CD4-positive, alpha-beta T cell treated with Interleukin-4 for 4 hours (primary cell): ENCODE data around the gene DPH3.

Experiments used
- DNase-seq: peaks from one replicate; pipeline ENCODE4 v3.0.0-alpha.2; 2020

Gene DPH3

GRCh38 chr3:16253601-16254000 lies 11.1 kb downstream of the DPH3 start:
- DNase-seq, result no peak

- no peak for DNase-seq
Observed at GRCh38 chr3:16252988-16253387, 11.8 kb downstream of the DPH3 start.

DNA sequence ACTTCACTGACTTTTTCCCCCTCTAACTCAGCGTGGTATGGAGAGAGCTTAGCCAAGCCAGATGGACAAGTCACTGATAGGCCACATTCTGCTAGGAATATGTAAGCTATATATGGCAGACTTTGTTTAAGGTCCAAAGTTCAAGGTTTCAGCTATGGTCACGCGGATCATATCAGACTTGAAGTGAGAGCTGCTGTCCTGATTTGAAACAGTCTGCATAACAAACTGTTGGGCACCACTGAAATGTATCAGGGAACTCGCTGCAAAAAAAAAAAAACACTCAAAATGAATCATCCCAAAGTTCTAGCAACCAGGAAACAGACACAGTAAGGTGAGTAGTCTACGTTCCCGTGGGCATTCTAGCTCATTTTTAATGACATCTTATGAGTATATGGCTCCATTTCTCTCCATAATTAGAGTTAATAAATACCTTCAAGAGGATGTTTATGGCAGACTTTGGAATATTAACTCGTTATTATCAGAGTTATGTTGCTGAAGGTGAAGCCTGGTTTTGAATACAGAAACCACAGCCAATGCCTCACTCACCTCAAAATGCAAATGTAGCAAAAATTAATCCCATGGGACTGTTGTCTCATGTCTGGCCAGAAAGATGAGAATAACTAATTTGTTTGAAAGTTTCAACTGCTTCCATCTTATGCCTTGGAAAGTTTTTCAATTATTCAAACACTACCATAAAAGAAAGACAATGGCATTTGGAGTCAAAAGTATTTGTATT lies 12.3 kb downstream of the DPH3 start:
- DNase-seq, result no peak

DNA sequence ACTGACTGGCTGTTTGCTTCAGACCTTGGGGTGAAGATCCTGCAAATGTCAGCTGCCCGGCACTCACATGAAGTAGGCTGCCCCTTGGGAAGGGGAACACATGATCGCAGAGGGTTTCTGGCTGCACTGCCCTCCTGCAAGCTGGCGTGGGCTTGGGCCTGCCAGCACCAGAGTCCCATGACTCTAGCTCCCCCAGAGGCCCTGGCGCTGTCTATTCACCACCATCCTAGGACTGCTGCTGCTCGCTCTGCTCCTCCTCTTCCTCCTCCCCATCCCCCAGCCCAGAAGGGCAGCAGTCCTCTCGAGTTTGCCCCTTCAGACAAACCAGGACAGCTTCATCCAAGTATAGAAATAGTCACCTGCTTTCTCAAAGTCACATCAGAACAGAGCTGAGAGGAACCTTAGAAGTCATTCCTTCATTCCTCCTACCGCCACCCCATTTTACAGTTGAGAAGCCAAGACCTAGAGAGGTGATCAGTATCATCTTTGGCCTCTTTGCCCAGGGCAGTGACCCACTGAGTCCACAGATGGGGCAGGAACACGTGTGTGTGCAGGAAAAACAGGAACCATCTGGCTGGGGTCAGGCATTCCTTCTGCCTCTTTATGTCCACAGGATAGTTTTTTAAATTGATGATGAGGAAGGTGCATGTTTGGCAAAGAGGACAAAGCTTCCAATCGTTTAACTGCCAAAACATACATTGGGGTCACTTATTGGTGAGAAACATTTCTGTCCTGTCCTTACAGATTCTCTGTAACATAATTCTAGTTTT lies 13.2 kb downstream of the DPH3 start:
- no peak for DNase-seq

DNA sequence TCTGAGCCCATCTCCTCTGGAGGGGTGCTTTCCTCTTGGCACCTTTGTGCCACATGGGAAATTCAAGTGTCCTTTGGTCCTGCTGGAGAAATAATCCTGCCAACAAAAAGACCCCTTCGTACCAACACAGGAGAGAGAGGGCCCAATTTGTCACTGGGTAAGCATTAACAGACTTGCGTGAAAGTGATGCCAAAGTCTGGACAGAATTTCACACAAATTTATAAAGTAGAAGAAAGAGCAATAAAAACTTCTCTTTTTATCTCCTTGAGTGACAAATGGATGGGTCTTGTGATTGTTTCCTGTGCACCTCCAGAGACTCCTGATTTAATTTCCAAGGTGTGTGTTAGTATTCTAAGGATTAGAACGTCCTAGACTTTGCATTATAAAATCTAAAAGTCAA lies 14.9 kb downstream of the DPH3 start:
- no peak for DNase-seq

- DNase-seq, result no peak
Observed at GRCh38 chr3:16249336-16249735, 15.4 kb downstream of the DPH3 start.

DNA sequence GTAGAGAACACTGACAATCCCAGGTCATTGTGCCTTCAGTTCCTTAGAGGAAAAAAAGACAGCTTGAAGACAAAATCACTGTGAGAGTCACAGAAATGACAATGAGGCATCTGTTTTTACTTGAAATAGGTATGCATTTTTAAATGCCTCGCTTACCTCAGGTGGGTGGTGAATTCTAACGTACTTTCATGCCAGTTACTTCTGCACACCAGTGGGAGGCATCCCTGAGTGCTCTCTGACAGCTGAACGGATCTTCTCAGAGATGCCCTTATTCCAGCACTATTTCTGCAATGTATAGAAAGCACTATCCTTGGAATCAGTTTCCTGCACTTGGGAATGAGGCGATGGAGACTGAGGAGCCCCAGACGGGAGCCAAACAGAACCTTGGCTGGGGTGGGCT lies 16.2 kb downstream of the DPH3 start:
- no peak for DNase-seq

GRCh38 chr3:16247282-16248061 lies 17.3 kb downstream of the DPH3 start:
- DNase-seq, result peak; percentile 78

DNA sequence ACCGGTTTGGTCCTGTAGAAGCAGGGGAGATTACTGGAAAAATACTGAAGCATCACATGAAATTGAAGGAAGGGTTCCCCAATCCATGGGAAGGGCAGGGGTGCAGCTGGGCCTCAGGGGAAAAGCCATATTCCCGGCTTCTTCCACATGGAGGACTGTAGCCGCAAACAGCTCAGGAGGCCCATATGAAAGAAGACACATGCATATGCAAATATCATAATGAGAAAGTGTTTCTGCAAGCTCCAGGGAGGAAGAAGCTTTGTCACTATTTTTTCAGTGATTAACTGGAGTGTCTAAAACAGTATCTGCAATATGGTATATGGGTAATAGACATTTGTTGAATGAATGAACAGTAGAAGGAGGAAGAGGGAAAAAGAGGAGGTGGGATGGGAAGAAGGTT lies 19.1 kb downstream of the DPH3 start:
- no peak for DNase-seq

DNA sequence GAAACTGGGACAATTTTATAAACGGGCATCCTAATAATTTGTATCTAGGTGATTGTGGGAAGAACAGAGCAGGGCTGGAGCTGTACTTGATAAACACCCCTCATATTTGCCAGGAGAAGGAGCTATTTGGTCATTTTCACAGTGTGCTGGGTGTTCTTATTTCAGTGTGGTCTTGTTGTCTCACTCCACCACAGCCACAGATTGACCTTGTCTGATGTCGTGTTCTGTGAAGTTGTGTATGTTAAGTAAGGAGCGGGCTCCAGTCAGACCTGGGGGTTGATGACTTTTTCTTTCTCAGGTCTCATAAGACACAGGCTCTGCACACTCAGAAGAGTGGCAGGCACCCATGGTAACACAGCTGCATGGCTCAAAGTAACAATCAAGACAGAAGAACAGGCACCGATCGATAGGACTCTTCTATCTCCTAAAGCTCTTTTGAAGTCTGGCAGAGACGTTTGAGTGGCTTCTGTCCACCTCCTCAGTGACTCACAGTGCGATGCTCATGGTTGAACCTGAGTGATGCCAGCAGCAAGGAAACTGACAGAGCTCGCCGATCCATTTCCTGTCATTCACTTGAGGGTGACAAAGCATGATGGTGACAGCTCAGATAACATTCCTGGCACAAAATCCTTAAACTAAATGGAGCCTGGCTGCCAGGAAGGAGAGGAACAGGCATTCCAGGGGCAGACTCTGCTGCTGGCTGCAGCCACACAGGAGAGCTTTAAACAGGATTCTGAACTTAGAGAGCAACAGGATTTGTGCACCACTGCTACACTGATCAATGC lies 20.8 kb downstream of the DPH3 start:
- DNase-seq, result no peak

DNA sequence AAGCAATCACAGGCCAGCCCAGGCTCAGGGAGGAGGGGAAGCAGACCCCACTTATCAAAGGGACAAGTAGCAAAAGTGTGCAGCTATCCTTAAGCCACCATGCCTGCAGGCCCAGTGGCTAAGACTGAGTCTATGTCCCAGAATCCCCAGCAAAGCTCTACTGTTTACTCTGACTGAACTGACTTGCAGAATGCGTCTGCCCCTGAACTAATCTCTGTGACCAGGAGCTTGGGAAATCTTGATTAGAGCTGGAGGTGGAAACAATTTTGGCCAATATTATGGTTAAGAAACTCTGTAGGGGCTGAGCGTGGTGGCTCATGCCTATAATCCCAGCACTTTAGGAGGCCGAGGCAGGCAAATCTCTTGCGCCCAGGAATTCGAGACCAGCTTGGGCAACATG lies 22.6 kb downstream of the DPH3 start:
- DNase-seq, result no peak

DNA sequence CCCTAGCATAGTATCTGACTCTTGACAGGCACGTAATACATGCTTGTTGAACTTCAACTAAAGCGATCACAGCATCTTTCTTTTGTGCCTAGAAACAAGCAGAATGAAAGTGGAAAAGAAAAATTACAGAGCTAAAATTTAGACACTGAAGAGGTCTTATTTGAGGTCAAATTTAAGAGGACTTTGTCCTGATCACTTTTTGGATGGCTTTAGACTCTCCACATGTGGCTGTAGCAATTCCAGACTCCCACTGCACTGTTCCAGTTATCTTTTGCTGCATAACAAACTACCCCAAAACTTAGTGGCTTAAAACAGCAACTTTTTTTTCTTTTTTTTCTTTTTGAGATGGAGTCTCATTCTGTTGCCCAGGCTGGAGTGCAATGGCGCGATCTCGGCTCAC lies 23.5 kb downstream of the DPH3 start:
- DNase-seq, result no peak

- no peak for DNase-seq
Observed at GRCh38 chr3:16240229-16241023, 24.3 kb downstream of the DPH3 start.

GRCh38 chr3:16239780-16240179 lies 25.0 kb downstream of the DPH3 start:
- no peak for DNase-seq

- DNase-seq, result no peak
Observed at GRCh38 chr3:16239086-16239770, 25.5 kb downstream of the DPH3 start.

GRCh38 chr3:16236856-16237393 lies 27.8 kb downstream of the DPH3 start:
- DNase-seq, result no peak

- DNase-seq, result no peak
Observed at GRCh38 chr3:16236030-16236639, 28.6 kb downstream of the DPH3 start.

DNA sequence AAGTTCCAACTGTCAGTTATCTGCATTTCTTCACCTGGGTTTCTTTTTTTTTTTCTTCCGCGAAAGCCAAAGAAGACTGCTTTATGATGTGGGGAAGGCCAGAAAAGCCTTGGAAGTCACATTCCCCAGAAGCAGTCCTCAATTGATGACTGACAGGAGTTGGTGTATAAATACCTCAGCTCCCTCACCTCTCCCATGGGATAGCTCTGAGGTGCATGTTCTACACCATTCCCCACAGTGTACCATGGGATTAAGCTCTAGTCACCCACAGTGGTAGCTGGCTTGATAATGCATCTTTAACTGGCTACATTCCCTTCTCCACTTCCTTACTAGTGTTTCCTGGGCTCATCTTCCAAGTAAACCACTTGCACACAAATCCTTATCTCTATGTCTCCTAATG lies 30.5 kb downstream of the DPH3 start:
- DNase-seq, result no peak

GRCh38 chr3:16233806-16234205 lies 30.9 kb downstream of the DPH3 start:
- no peak for DNase-seq

DNA sequence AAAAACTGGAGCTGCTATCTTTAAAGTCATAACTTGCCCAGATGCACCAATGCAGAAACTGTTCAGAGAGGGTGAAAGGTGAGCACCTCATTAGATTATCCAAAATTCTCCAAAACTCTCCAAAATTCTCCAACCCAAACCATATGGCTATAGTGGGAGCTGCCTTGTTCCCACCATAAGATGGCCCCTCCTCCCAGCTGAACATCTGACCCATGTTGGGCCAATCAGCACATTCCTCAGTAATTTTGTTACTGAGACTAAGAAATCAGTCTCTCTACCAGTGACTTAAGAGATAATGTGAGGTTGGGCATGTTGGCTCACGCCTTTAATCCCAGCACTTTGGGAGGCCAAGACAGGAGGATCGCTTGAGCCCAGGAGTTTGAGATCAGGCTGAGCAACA lies 32.8 kb downstream of the DPH3 start:
- DNase-seq, result no peak

GRCh38 chr3:16229681-16230080 lies 35.1 kb downstream of the DPH3 start:
- no peak for DNase-seq
